Mammary epithelial cell (primary cell): ENCODE results near the gene ARIH2.

Source experiments
- CTCF ChIP-seq, 2 donors: IDR thresholded peaks in 1 of 2; conservative IDR thresholded peaks in 1 of 2; 2 replicates each; pipeline ENCODE4 v1.5.1; 2011 to 2012; ENCODE audit warnings: inconsistent platforms in 2 of 2, low read length in 2 of 2, mild to moderate bottlenecking in 2 of 2, control low read depth in 1 of 2, low read depth in 1 of 2; ENCODE audit not compliant: insufficient read depth in 1 of 2; ENCODE audit errors: extremely low read depth in 1 of 2
- EZH2 ChIP-seq: IDR thresholded peaks from 2 replicates; pipeline ENCODE4 v1.6.1; 2012; ENCODE audit warnings: low read length, inconsistent platforms, borderline replicate concordance

GRCh38 chr3:48991851-48992545 is 73.4 kb downstream of the ARIH2 start:
- TF ChIP-seq CTCF (conservative IDR thresholded peaks at IDR 0.05 in 1 of 2, IDR thresholded peaks at IDR 0.05 in 1 of 2; ENCODE audit: extremely low read depth in 1 of 2, insufficient read depth in 1 of 2, low read depth in 1 of 2, low read length in 2 of 2) (no peak), EZH2 (no peak)
